ENCODE measurements around the gene DIP2B.

DIP2B gene

DNA sequence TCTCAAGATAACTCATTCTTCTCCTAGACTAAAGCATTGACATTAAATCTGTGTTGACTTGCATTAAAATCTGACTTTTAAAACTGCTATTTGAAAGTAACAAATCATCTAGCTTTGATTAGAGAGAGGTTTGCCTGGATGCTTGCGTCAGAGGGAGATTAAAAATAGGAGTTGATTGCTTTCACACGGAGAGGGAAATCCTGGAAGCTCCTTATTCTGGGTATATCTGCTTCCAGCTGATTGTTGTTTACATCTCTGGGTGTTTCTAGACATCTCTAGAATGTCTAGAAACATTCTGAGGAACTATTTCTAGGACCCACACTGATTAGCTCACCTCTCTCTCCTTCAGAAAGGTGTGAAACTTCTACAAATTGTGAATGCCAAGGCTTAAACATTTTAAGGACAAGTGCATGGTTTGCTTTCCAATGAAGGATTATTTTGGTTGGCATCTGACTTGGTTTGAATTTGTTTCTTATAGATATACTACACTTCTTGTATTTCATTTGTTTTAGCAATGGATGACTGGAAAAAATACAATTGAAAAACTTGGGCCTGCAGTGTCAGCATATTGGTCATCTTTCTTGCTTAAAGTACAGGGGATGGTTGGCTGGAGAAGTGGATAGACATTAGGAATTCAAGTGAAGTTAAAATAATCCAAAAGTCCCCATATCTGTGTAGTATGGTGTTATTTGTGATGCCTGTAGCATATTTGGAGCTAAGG, 2.1 kb downstream of the DIP2B start:
- no peaks in the 10 kb centered on the region for H3K27me3 ChIP-seq (ENCODE audit: control insufficient read depth in 1 of 2, insufficient read depth in 2 of 2, low read length in 2 of 2)
- no peaks in the 10 kb centered on the region for H3K36me3 ChIP-seq (ENCODE audit: insufficient read depth, low read length)
- H3K27ac ChIP-seq (ENCODE audit: low read depth, low read length), result no peak overlapping the region
- H3K9me3 ChIP-seq (ENCODE audit: low read length), result no peaks in the 10 kb centered on the region
- H3K4me1 ChIP-seq (ENCODE audit: insufficient read depth, low read length), result peaks cover 28% of the 10 kb centered on the region
- H3K9ac ChIP-seq (ENCODE audit: low read length), result no peak overlapping the region
- H3K4me3 ChIP-seq (ENCODE audit: low read depth in 1 of 2, low read length in 2 of 2), result peak overlapping the region in 1 of 2 donors; percentile 88

DNA sequence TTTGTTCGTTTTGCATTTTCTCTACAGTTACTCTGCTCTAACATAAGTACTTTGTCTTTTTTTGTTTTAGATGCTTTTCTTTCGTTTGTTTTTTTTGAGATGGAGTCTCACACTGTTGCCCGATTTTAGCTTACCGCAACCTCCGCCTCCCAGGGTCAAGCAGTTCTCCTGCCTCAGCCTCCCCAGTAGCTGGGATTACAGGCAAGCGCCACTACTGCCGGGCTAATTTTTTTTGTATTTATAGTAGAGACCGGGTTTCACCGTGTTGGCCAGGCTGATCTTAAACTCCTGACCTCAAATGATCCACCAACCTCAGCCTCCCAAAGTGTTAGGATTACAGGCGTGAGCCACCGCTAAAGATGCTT, 2.7 kb downstream of the DIP2B start:
- no peaks in the 10 kb centered on the region for H3K9me3 ChIP-seq (ENCODE audit: low read length)
- H3K9ac ChIP-seq (ENCODE audit: low read length), result no peak overlapping the region
- H3K4me3 ChIP-seq (ENCODE audit: low read depth in 1 of 2, low read length in 2 of 2), result no peak overlapping the region

DNA sequence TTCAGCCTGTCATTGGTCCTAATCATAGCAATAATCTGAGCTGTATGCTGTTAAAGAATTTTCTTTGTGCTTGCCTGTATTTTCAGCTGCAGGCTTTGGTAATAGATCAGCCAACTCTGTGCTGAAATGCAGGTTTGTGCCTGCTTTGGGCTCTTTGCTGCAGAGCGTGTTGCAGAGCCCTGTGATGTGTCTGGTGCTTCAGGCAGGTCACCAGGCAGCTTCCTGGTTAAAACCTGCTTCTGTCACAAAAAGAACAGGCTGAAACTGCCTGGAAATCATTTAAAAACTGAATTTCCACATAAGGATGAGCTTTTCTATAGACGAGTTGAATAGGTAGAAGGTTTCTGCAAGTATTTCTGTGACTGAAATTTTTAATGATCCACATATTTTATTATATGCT, 3.1 kb downstream of the DIP2B start:
- no peaks in the 10 kb centered on the region for H3K9me3 ChIP-seq (ENCODE audit: low read length)
- no peaks in the 10 kb centered on the region for H3K27me3 ChIP-seq (ENCODE audit: control insufficient read depth in 1 of 2, insufficient read depth in 2 of 2, low read length in 2 of 2)
- no peak overlapping the region for H3K9ac ChIP-seq (ENCODE audit: low read length)
- H3K36me3 ChIP-seq (ENCODE audit: insufficient read depth, low read length), result no peaks in the 10 kb centered on the region
- H3K4me1 ChIP-seq (ENCODE audit: insufficient read depth, low read length), result peaks cover 28% of the 10 kb centered on the region
- H3K4me3 ChIP-seq (ENCODE audit: low read depth in 1 of 2, low read length in 2 of 2), result no peak overlapping the region
- no peak overlapping the region for H3K27ac ChIP-seq (ENCODE audit: low read depth, low read length)

More for the DNA sequence above, 2.7 kb downstream of the DIP2B start:
- no peaks in the 10 kb centered on the region for H3K27me3 ChIP-seq (ENCODE audit: control insufficient read depth in 1 of 2, insufficient read depth in 2 of 2, low read length in 2 of 2)
- no peaks in the 10 kb centered on the region for H3K36me3 ChIP-seq (ENCODE audit: insufficient read depth, low read length)
- H3K27ac ChIP-seq (ENCODE audit: low read depth, low read length), result no peak overlapping the region
- H3K4me1 ChIP-seq (ENCODE audit: insufficient read depth, low read length), result peaks cover 28% of the 10 kb centered on the region

DNA sequence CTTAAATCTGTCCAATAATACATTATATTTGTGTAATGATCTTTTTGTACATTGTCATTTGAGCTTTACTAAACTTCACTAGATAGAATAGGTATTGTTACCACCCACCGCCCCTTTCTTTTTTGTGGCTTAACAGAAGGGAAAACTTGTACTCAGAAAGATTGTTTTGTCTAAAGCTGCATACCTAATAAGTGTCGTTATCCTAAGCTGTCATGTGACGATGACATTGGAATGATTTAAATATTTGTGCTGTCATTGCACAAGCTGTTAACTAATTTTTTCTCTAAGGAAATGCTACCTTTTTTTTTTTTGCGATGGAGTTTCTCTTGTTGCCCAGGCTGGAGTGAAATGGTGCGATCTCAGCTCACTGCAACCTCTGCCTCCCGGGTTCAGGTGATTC, 3.6 kb downstream of the DIP2B start:
- Histone ChIP-seq H3K4me1 (ENCODE audit: insufficient read depth, low read length) (peaks cover 28% of the 10 kb centered on the region), H3K4me3 (ENCODE audit: low read depth in 1 of 2, low read length in 2 of 2) (no peak overlapping the region), H3K27ac (ENCODE audit: low read depth, low read length) (no peak overlapping the region)

DNA sequence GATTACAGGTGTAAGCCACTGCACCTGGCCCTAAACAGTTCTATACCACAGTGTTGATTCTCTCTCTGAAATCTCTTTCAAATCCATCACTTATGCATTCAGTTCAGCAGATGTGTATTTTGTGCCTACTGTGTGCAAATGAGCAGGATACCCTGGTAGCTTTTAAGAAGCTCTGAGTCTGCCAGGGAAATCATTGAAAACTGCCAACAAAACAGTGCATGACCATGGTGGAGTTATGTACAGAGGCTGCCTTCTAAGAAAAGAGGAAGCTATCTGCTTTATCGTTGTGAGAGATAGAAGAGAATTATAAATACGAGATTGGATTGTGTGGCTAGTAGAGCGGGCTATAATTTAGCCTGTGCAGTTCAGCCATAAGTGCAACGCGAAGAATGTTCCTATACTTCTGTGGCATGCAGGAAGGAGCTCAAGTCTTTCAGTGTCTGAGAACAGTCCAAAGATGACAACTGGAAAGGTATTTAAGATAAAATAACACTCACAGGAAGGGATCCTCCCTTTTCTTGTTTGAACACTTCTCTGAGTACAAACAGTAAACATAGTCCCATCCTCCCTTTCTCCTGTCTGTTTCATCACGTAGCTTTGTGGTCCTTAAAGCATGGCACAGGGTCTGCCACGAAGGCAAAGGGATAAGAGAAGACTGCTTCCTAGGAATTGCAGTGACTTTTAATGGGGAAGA, 4.3 kb downstream of the DIP2B start:
- Histone ChIP-seq H3K9ac (ENCODE audit: low read length) (no peak overlapping the region), H3K4me1 (ENCODE audit: insufficient read depth, low read length) (peaks cover 28% of the 10 kb centered on the region), H3K9me3 (ENCODE audit: low read length) (no peaks in the 10 kb centered on the region), H3K36me3 (ENCODE audit: insufficient read depth, low read length) (no peaks in the 10 kb centered on the region), H3K27me3 (ENCODE audit: control insufficient read depth in 1 of 2, insufficient read depth in 2 of 2, low read length in 2 of 2) (no peaks in the 10 kb centered on the region), H3K4me3 (ENCODE audit: low read depth in 1 of 2, low read length in 2 of 2) (no peak overlapping the region), H3K27ac (ENCODE audit: low read depth, low read length) (no peak overlapping the region)

More for the DNA sequence above, 3.6 kb downstream of the DIP2B start:
- Histone ChIP-seq H3K9me3 (ENCODE audit: low read length) (no peaks in the 10 kb centered on the region), H3K27me3 (ENCODE audit: control insufficient read depth in 1 of 2, insufficient read depth in 2 of 2, low read length in 2 of 2) (no peaks in the 10 kb centered on the region), H3K36me3 (ENCODE audit: insufficient read depth, low read length) (no peaks in the 10 kb centered on the region), H3K9ac (ENCODE audit: low read length) (no peak overlapping the region)

DNA sequence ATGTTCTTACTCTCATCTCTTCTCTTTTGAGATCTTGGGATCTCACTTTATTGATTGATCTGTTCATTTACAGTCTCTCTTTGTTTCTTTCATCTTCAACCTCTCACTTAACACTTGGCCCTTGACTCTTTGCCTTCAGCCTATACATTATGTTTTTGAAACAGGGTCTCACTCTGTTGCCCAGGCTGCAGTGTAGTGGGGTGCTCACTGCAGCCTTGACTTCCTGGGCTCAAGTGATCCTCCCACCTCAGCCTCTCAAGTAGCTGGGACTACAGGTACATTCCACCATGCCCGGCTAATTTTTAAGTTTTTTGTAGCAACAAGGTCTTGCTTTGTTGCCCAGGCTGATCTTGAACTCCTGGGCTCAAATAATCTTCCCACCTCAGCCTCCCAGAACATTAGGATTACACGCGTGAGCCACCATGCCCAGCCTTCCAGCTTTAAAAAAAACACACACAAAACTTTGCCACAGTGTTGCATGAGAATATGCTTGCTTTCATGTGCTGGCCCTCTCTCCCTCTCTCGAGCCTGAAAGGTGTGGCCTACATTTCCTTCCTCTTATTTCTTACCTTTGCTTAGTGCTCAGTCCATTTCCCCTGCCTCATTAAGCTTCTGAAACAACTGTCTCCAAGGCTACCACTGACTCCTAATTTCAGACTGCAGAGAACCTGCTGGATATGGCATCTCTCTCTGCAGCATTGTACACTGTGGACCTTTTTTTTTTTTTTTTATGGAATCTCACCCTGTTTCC, 9.9 kb downstream of the DIP2B start:
- peaks cover 4% of the 10 kb centered on the region for H3K4me1 ChIP-seq (ENCODE audit: insufficient read depth, low read length)
- no peaks in the 10 kb centered on the region for H3K27me3 ChIP-seq (ENCODE audit: control insufficient read depth in 1 of 2, insufficient read depth in 2 of 2, low read length in 2 of 2)
- H3K9ac ChIP-seq (ENCODE audit: low read length), result no peak overlapping the region
- H3K4me3 ChIP-seq (ENCODE audit: low read depth in 1 of 2, low read length in 2 of 2), result no peak overlapping the region
- no peaks in the 10 kb centered on the region for H3K9me3 ChIP-seq (ENCODE audit: low read length)
- no peak overlapping the region for H3K27ac ChIP-seq (ENCODE audit: low read depth, low read length)
- H3K36me3 ChIP-seq (ENCODE audit: insufficient read depth, low read length), result no peaks in the 10 kb centered on the region

DNA sequence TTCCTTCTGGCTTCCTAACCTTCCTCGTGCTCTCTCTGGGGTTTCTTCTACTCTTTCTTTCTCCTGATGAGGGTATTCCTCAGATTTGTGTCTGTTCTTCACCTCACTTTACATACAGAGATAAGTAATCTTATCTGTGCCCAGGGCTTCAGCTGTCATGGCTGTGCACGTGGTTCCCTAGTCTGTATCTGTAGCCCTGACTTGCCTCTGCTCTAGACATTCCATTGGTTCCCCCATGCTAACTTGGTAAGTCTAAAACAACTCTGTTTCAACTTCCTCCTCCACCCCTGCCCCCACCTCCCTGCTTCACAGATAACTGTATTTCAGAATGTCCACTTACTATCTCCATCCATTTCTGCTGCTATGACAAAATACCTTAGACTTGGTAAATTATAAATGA, 10.8 kb downstream of the DIP2B start:
- no peak overlapping the region for H3K9ac ChIP-seq (ENCODE audit: low read length)
- H3K27ac ChIP-seq (ENCODE audit: low read depth, low read length), result no peak overlapping the region
- no peaks in the 10 kb centered on the region for H3K27me3 ChIP-seq (ENCODE audit: control insufficient read depth in 1 of 2, insufficient read depth in 2 of 2, low read length in 2 of 2)
- no peaks in the 10 kb centered on the region for H3K9me3 ChIP-seq (ENCODE audit: low read length)
- no peak overlapping the region for H3K4me3 ChIP-seq (ENCODE audit: low read depth in 1 of 2, low read length in 2 of 2)
- H3K36me3 ChIP-seq (ENCODE audit: insufficient read depth, low read length), result no peaks in the 10 kb centered on the region
- H3K4me1 ChIP-seq (ENCODE audit: insufficient read depth, low read length), result peaks cover 4% of the 10 kb centered on the region

DNA sequence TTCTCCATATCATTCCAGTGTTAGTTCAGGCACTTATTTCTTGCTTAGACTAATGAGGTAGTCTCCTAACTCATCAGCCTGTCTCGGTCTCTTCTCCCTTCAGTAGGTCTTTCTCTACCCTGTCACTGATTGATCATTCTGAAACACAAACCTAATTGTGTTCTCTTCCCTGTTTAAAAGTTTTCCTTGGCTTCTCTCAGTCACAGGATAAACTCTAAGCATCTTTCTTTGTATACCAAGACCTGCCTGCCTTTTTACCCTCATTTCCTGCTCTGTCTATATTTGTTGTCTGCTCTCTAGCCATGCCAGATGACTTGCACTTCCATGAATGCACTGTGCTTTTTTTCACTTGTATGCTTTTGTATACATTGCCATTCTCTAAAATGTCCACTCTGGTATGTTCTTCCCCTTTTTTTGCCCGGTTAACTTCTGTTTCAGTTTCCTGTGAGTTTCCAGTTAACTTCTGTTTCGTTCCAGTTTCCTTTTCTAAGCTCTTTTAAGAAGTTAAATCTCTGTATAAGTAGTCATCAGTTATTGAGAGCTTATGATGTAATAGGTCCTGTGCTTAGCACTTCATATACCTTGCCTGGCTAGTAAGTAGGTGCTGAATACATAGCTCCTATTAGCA, 12.8 kb downstream of the DIP2B start:
- Histone ChIP-seq H3K36me3 (ENCODE audit: insufficient read depth, low read length) (no peaks in the 10 kb centered on the region), H3K27ac (ENCODE audit: low read depth, low read length) (no peak overlapping the region), H3K4me3 (ENCODE audit: low read depth in 1 of 2, low read length in 2 of 2) (no peak overlapping the region), H3K9ac (ENCODE audit: low read length) (no peak overlapping the region), H3K9me3 (ENCODE audit: low read length) (no peaks in the 10 kb centered on the region), H3K4me1 (ENCODE audit: insufficient read depth, low read length) (peaks cover 4% of the 10 kb centered on the region), H3K27me3 (ENCODE audit: control insufficient read depth in 1 of 2, insufficient read depth in 2 of 2, low read length in 2 of 2) (no peaks in the 10 kb centered on the region)

DNA sequence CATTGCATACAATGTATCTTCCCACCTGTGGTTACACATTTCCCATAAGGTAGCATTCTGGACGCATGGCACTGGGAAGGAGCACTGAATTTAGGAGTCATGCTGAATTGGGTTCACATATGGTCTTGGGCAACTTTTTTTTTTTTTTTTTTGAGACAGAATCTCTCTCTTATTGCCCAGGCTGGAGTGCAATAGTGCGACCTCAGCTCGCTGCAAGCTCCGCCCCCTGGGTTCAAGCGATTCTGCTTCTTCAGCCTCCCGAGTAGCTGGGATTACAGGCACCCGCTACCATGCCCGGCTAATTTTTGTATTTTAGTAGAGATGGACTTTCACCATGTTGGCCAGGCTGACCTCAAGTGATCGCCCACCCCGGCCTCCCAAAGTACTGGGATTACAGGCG, 13.3 kb downstream of the DIP2B start:
- Histone ChIP-seq H3K27ac (ENCODE audit: low read depth, low read length) (no peak overlapping the region), H3K27me3 (ENCODE audit: control insufficient read depth in 1 of 2, insufficient read depth in 2 of 2, low read length in 2 of 2) (no peaks in the 10 kb centered on the region), H3K4me3 (ENCODE audit: low read depth in 1 of 2, low read length in 2 of 2) (no peak overlapping the region), H3K9me3 (ENCODE audit: low read length) (no peaks in the 10 kb centered on the region), H3K36me3 (ENCODE audit: insufficient read depth, low read length) (no peaks in the 10 kb centered on the region), H3K9ac (ENCODE audit: low read length) (no peak overlapping the region), H3K4me1 (ENCODE audit: insufficient read depth, low read length) (peaks cover 4% of the 10 kb centered on the region)

DNA sequence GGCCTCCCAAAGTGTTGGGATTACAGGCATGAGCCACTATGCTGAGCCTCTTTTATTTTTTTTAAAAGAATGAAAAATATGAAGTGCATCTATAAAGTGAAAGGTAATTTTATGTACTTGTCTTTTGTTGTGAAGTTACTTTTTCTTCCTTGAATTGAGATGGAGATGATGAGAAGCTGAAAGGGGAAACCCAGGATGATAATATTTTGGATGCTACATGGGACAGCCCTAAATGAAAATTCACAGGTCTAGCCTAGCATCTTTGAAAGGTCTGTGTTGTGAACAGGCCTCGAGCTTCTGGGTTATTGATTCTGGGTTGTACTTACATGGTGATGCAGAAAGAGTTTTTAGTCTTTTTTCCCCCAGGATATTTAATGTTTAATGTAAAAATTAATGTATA, 14.6 kb downstream of the DIP2B start:
- Histone ChIP-seq H3K4me1 (ENCODE audit: insufficient read depth, low read length) (peaks cover 4% of the 10 kb centered on the region), H3K4me3 (ENCODE audit: low read depth in 1 of 2, low read length in 2 of 2) (no peak overlapping the region), H3K9ac (ENCODE audit: low read length) (no peak overlapping the region), H3K27ac (ENCODE audit: low read depth, low read length) (no peak overlapping the region), H3K27me3 (ENCODE audit: control insufficient read depth in 1 of 2, insufficient read depth in 2 of 2, low read length in 2 of 2) (no peaks in the 10 kb centered on the region), H3K9me3 (ENCODE audit: low read length) (no peaks in the 10 kb centered on the region), H3K36me3 (ENCODE audit: insufficient read depth, low read length) (no peaks in the 10 kb centered on the region)

DNA sequence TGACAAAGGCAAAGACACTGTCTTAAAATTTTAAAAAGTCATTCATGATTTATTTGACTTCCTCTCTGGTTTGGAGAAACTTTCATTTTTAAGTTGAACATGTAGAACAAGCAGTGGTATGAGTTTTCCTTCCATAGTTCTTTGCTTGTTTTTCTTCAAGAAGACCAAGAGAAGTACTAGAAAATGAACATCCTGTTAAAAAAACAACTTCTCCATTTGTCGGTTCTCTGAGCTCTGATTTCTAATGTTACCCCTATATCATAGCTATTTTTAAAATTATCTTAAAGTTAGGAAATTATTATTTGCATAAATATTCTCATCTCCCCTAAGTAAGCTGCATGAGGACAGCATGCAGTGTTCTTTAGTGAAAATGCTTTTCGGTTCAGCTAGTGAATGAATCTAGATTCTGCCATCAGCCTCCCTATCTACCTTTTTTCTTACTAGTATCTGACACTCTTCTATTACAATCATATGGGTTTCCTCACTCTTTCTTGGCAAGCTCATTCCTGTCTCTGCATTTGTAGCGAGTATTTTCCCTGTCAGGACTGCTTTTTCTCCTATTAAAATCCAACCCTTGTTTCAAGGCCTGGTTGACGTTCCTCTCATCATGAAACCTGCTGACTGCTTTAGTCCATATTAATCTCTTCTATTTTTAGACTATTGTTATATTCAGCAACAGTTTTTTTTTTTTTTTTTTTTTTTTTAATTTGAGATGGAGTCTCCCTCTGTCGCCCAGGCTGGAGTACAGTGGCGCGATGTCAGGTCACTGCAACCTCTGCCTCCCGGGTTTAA, 15.8 kb downstream of the DIP2B start:
- Histone ChIP-seq H3K4me1 (ENCODE audit: insufficient read depth, low read length) (no peaks in the 10 kb centered on the region), H3K4me3 (ENCODE audit: low read depth in 1 of 2, low read length in 2 of 2) (no peak overlapping the region), H3K9ac (ENCODE audit: low read length) (no peak overlapping the region), H3K27me3 (ENCODE audit: control insufficient read depth in 1 of 2, insufficient read depth in 2 of 2, low read length in 2 of 2) (no peaks in the 10 kb centered on the region), H3K36me3 (ENCODE audit: insufficient read depth, low read length) (no peaks in the 10 kb centered on the region), H3K9me3 (ENCODE audit: low read length) (no peaks in the 10 kb centered on the region), H3K27ac (ENCODE audit: low read depth, low read length) (no peak overlapping the region)
